A549 treated with dexamethasone at 1 μM for 4 hours (cell line): ENCODE data around the gene SP6. TPM values are rescaled to one million over a fixed set of nuclear protein-coding genes. Genes with fewer than 3 reads are reported as not detected.

Experiments
- total RNA-seq: library from RNA; stranded (reverse); fragments of 200-300 nt; extraction: Qiagen RNA extraction; gene quantifications from 5 replicates; pipeline ENCODE4 v1.2.3, GENCODE V29; 2022

Gene SP6
- 5.6 to 7.0 TPM (median 6.2 TPM) in 5 replicates for total RNA-seq

DNA sequence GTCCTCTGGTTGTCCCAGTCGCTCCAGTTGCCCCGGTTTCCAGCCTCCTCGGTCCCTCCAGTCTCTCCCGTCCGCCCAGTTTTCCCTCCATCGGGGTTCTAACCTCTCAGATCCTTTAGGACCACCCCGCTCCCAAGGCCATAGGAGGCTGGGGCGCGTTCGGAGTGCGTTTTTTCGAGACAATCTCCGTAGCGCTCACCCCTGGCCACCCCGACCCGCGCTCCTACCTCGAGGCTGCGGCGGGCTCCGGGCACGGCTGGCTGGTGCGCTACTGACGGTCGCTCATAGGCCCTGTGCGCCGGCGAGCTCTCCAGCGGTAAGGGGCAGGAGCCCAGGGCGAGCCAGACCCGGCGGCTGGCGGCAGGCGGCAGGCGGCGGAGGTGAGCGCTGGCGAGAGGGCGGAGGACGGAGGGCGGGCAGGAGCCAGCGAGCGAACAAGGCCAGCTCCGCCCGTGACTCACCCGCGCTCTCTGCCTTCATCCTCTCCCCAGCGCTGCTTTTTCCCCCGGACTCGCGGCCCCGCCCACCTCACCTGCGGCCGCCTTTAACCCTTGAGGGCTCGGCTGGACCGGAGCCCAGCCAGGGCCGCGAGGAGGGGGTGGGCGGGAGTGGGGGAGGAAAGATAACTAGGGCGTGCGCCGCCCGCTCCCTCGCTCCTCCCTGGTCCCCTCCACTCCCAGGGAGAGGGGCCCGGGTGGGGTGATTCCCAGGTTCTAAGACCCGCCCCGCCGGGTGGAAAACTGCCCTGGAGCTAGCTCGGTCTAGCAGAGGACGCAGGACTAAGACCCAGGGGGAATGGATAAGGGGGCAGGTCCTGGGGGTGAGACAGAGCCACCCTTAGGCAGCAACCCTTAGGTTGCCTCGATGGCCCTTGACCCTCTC is at the start of gene SP6:
SP6 (minus strand) TSS at position 472 of the 882 bp plus-strand sequence. CDS start 2,734 bp downstream, outside the sequence.

DNA sequence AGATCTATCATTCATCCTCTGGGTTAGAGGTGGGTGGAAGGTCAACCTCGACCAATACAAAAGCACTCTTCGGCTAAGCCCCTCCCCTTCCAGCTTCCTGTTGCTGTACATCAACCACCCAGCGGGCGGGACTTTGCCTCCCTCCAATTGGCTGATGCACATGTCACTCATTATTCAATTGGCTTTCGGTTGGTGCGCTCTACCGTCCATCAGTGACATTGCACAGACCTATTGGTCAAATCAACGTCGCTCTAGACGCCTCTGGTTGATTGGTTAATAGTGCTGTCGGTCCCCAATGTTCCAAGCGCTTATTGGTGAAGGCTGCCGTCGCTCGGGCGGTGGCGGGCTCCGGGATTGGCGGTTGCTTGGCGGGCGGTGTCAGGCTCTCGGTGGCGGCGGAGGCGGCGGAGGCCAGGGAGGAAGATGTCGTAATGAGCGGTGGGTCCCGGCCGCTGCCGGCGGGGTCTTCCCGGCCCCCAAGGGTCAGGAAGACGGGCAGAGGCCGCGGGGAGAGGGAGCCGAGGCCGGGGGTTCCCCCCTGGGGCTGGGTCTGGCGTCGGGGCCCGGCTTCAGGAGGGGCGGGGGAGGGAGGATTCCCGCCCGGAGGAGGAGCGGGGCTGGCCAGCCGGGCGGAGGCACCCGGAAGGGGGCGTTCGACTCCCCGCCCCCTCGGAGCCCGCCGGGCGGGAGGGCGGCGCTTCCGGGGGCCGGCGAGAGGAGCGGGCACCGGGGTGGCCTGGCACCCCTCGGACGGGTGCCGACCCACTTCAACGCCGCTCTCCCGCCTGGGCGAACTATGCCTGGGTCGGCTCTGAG is 45.1 kb upstream of the SP6 start, which contains the start of gene SP2:
SP2 (plus strand) TSS at position 381 of the 816 bp plus-strand sequence; CDS start at position 432, 51 bp downstream.

DNA sequence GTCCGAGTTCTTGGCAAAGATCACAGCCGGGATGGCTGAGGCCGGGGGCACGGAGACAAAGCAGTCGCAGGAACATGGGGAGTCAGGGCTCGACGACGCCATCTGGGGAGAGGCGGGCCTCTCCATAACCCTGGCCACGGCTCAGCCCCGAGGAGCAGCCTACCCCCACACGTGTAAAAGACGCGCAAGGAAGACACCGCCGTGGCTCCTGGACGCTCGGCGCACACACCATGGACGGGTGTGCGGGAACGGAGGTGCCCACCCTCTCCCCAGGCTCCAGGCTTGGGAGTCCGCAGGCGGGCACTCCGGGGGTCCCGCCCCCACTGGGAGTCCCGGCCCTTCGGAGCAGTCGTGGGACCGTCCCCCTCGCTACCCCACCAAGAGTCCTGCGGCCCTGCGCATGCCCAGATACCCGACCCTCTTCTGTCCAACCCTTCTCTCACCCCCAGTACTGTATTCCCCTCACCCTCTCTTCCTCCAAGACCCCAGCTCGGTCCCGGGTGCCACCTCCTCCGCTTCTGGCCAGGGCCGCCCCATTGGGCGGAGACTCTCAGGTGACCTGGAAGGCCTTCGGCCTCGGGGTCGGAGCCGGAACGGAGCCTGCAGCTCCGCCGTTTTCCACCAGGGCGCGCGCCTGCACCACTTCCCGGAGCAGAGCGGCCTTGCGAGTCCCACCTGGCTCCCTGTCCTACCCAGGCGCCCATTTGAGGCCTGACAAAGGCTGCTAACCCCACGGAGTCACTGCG is 10.0 kb downstream of the SP6 start, which contains the start of gene SCRN2:
SCRN2 (minus strand) TSS at position 532 of the 746 bp plus-strand sequence; CDS start at position 102, 430 bp downstream.

DNA sequence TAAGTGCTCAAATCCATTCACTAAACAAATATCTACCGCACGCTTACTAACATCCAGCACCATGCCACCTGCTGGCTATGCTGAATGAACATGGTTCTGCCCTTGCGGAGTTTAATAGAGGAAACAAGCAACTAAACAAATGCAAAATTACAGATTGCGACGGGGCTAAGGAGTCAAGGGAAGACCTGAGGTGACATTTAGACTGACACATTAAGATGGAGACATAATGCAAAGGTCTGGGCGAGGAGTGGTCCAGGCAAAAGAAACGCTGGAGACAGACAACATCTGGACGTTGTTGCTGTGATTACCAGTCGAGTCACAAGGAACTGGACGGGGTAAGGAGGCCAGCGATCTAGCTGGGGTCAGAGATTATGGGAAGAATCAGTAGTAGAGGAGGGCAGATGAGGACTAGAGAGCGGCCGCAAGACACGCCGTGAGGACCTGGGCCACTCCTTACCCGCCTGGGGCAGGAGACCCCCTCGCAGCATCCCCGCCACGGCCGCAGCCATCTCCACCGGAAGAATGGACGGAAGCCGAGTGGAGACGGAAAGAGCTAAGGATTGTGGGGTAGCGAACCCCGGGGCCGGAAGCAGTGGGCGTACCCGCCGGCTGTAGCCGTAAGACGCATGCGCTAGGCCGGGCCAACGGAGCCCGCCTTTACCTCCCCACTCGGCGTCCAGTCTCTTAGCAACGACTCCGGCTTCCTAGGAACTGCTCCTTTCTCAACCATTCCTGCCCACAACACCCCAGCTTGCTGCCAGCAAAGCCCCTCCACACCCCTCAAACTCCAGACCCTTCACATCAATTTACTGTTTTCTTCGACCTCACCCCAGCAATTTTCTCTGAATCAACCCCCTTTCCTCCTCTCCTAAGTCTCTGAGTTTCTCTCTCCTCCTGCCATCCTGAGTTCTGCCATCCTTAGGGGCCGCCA is 19.7 kb downstream of the SP6 start, which contains the start of the genes LRRC46 and MRPL10:
LRRC46 (plus strand) TSS at position 668 of the 931 bp plus-strand sequence. CDS start 320 bp downstream, outside the sequence.
MRPL10 (minus strand) TSS at position 539 of the 931 bp plus-strand sequence; CDS start at position 509, 30 bp downstream.

DNA sequence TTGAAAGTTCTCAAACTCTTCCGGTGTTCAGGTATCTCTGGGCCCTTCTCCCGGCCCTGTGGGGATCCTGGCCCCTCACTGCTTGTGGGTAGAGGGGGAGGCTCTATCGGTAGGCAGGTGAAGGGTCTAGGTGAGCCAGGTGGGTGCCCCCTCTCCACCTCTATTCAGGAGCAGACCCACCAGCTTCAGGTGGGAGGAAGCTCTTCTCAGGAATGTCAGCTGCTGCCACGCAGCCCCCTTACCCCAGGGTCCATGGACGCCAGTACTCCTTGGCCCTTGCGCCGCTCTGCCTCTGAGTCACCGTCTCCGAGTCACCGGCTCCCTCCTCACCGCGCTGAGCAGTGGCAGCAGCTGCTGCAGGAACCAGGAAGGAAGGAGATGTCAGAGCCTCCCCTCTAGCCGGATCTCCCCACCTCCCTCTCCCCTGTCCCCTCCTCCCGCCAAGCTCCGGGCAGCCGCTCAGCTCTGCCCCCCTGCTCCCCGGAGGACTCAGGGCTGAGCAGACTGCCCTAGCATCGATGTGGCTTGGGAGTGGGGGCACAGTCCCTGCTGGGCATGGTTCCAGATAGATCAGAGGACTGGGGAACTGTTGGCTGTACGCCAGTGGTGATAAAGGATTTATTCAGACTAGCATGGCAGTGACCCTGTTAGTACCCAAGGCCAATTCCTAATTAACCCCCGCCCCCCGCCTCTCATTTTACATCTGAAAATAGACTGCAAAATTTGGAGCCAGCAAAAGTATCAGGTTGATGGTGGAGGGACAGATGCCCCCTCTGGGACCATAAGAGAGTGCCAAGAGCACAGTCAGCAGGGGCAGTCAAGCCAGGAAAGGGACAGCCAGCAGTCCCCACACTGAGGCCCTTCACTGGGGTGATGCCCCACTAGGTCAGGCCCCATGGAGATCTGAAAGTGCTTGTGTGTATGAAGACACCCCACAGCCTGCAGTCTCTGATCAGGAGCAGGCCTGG is 29.3 kb downstream of the SP6 start, which contains the start of gene OSBPL7:
OSBPL7 (minus strand) TSS at position 371 of the 968 bp plus-strand sequence. CDS start 1,516 bp downstream, outside the sequence.

Other genes starting within 250 kb of the SP6 start
- 302 to 358 TPM (median 332 TPM) in 5 replicates for gene KPNB1, start 201.2 kb downstream of the SP6 start, total RNA-seq
- 3.6 to 5.6 TPM (median 4.5 TPM) in 5 replicates for gene TBKBP1, start 157.0 kb downstream of the SP6 start, total RNA-seq
- 0.06 to 0.34 TPM (median 0.20 TPM) in 5 replicates for gene TBX21, start 117.9 kb downstream of the SP6 start, total RNA-seq
- 9.1 to 20.9 TPM (median 15.5 TPM) in 5 replicates for gene OSBPL7, start 29.4 kb downstream of the SP6 start, total RNA-seq
- 97.7 to 109 TPM (median 99.6 TPM) in 5 replicates for gene MRPL10, start 19.6 kb downstream of the SP6 start, total RNA-seq
- 3.3 to 4.8 TPM (median 3.9 TPM) in 5 replicates for gene LRRC46, start 19.5 kb downstream of the SP6 start, total RNA-seq
- 27.6 to 38.9 TPM (median 35.6 TPM) in 5 replicates for gene SCRN2, start 9.9 kb downstream of the SP6 start, total RNA-seq
- 14.8 to 23.7 TPM (median 21.9 TPM) in 5 replicates for gene SP2, start 45.1 kb upstream of the SP6 start, total RNA-seq
- 20.2 to 29.4 TPM (median 28.0 TPM) in 5 replicates for gene PNPO, start 90.4 kb upstream of the SP6 start, total RNA-seq
- gene PRR15L, start 106.7 kb upstream of the SP6 start, total RNA-seq: 2.3 to 3.2 TPM (median 2.8 TPM) in 5 replicates
- 90.9 to 121 TPM (median 101 TPM) in 5 replicates for gene CDK5RAP3, start 120.0 kb upstream of the SP6 start, total RNA-seq
- 12.3 to 17.8 TPM (median 14.6 TPM) in 5 replicates for gene COPZ2, start 186.6 kb upstream of the SP6 start, total RNA-seq
- 103 to 147 TPM (median 140 TPM) in 5 replicates for gene NFE2L1, start 197.2 kb upstream of the SP6 start, total RNA-seq